Mesenchymal stem cell (in vitro differentiated cells and primary cell): ENCODE results near the gene AFF1.

ENCODE experiments used
- DNase-seq: peaks from one replicate; pipeline ENCODE4 v3.0.0-alpha.2; 2013
- H2AFZ ChIP-seq: one replicate; pipeline ENCODE4 v1.6.1; 2013; ENCODE audit warnings: low read depth, mild to moderate bottlenecking, control low read depth, inconsistent platforms, low read length, moderate library complexity
- H2AK5ac ChIP-seq: 2 replicates; pipeline ENCODE4 v1.6.1; 2013; ENCODE audit warnings: low read length, moderate library complexity, mild to moderate bottlenecking, inconsistent platforms; ENCODE audit not compliant: severe bottlenecking
- H2BK120ac ChIP-seq: one replicate; pipeline ENCODE4 v1.6.1; 2013; ENCODE audit warnings: low read depth, mild to moderate bottlenecking, inconsistent platforms, low read length, moderate library complexity
- H2BK12ac ChIP-seq, 2 experiments: one replicate each; pipeline ENCODE4 v1.6.1; 2013; ENCODE audit warnings: inconsistent platforms in 2 of 2, low read length in 2 of 2, mild to moderate bottlenecking in 2 of 2, moderate library complexity in 2 of 2, control low read depth in 1 of 2
- H2BK15ac ChIP-seq: one replicate; pipeline ENCODE4 v1.6.1; 2013; ENCODE audit warnings: mild to moderate bottlenecking, low read depth, inconsistent platforms; ENCODE audit not compliant: poor library complexity, severe bottlenecking
- H2BK5ac ChIP-seq: 2 replicates; pipeline ENCODE4 v1.6.1; 2013; ENCODE audit warnings: low read depth, mild to moderate bottlenecking, low read length, control low read depth, inconsistent platforms; ENCODE audit not compliant: poor library complexity, severe bottlenecking
- H3K14ac ChIP-seq, 2 experiments: one replicate each; pipeline ENCODE4 v1.6.1; 2013; ENCODE audit warnings: inconsistent platforms in 2 of 2, low read length in 2 of 2, control low read depth in 1 of 2, mild to moderate bottlenecking in 1 of 2, moderate library complexity in 1 of 2
- H3K18ac ChIP-seq, 2 experiments: one replicate each; pipeline ENCODE4 v1.6.1; 2013; ENCODE audit warnings: inconsistent platforms in 2 of 2, low read length in 2 of 2, control low read depth in 1 of 2, low read depth in 1 of 2, mild to moderate bottlenecking in 1 of 2
- H3K23ac ChIP-seq, 2 experiments: one replicate each; pipeline ENCODE4 v1.6.1; 2013; ENCODE audit warnings: inconsistent platforms in 2 of 2, low read length in 2 of 2, mild to moderate bottlenecking in 2 of 2, moderate library complexity in 2 of 2, control low read depth in 1 of 2
- H3K27ac ChIP-seq: 2 replicates; pipeline ENCODE4 v1.5.1; 2013; ENCODE audit warnings: mild to moderate bottlenecking, moderate library complexity, low read length, control low read depth, inconsistent platforms; ENCODE audit not compliant: poor library complexity, severe bottlenecking
- H3K27me3 ChIP-seq, 2 experiments: 2 replicates each; pipeline versions ENCODE4 v1.6.1 to v1.7.0; 2013; ENCODE audit warnings: low read length in 2 of 2, mild to moderate bottlenecking in 2 of 2, moderate library complexity in 2 of 2, control low read depth in 1 of 2, inconsistent platforms in 1 of 2; ENCODE audit not compliant: control insufficient read depth in 1 of 2, insufficient read depth in 1 of 2
- H3K36me3 ChIP-seq, 2 experiments: 2 replicates each; pipeline versions ENCODE4 v1.6.1 to v1.7.0; 2013; ENCODE audit warnings: low read length in 2 of 2, control low read depth in 1 of 2, inconsistent platforms in 1 of 2, low read depth in 1 of 2, mild to moderate bottlenecking in 1 of 2; ENCODE audit not compliant: insufficient read depth in 2 of 2, control insufficient read depth in 1 of 2
- H3K4ac ChIP-seq, 2 experiments: one replicate each; pipeline ENCODE4 v1.6.1; 2013; ENCODE audit warnings: inconsistent platforms in 2 of 2, low read length in 2 of 2, mild to moderate bottlenecking in 2 of 2, moderate library complexity in 2 of 2, control low read depth in 1 of 2, low read depth in 1 of 2
- H3K4me1 ChIP-seq: 2 replicates; pipeline ENCODE4 v1.6.1; 2013; ENCODE audit warnings: low read depth, low read length, control low read depth; ENCODE audit not compliant: control insufficient read depth, insufficient read depth
- H3K4me2 ChIP-seq: 2 replicates; pipeline ENCODE4 v1.6.1; 2013; ENCODE audit warnings: low read length, mild to moderate bottlenecking, inconsistent platforms; ENCODE audit not compliant: poor library complexity, severe bottlenecking
- H3K4me3 ChIP-seq, 2 experiments: 2 replicates each; pipeline versions ENCODE4 v1.5.1 to v1.7.0; 2013; ENCODE audit warnings: low read length in 2 of 2, mild to moderate bottlenecking in 2 of 2, control low read depth in 1 of 2, low read depth in 1 of 2; ENCODE audit not compliant: insufficient read depth in 1 of 2
- H3K79me1 ChIP-seq: replicated peaks from 2 replicates; pipeline ENCODE4 v1.6.1; 2013; ENCODE audit warnings: mild to moderate bottlenecking, control low read depth, low read length, inconsistent platforms; ENCODE audit not compliant: poor library complexity, severe bottlenecking
- H3K9ac ChIP-seq: 2 replicates; pipeline ENCODE4 v1.7.0; 2013; ENCODE audit warnings: mild to moderate bottlenecking, low read length, moderate library complexity
- H3K9me3 ChIP-seq: 2 replicates; pipeline ENCODE4 v1.7.0; 2013; ENCODE audit warnings: mild to moderate bottlenecking, low read length; ENCODE audit not compliant: control insufficient read depth
- H4K8ac ChIP-seq: one replicate; pipeline ENCODE4 v1.6.1; 2013; ENCODE audit warnings: inconsistent platforms, mild to moderate bottlenecking, low read length, moderate library complexity
- H4K91ac ChIP-seq: one replicate; pipeline ENCODE4 v1.6.1; 2013; ENCODE audit warnings: mild to moderate bottlenecking, low read length, inconsistent platforms
- WGBS: methylation state at CpG from one replicate; pipeline ENCODE4 v1.1.7; 2013; ENCODE audit warnings: mixed read lengths; 5-methylcytosine and 5-hydroxymethylcytosine counted together

The AFF1 gene

DNA sequence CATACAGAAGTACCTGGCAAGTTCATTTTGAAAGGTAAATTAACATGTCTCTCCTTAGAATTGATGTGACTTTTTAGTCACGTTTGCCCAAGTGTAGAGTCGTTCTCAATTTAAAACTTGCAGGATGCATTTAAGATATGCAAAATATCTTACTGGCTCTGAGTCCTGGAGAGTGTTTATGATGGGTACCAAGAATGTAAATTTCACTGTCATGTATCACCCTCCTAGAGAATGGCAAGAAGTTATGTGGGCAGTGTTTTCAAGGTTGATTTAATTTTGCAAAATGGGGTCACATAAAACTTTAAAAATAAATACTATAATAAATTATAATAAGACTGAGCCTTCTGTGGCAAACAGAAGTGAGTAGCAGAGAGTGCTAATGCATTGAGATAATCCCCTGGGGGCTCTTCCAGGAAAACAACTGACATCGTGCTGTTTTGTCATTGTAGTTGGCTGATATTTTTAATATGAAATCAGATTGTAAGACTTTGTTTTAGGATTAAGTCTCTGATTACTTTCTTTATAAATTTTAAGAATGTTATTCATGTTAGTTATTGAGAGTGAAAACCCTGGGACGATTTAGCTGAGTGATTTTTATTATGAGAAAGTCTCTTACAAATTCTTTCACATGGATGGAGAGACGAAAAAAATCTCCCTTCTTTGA, 103.0 kb downstream of the AFF1 start:
- Histone ChIP-seq H3K18ac (no peak overlapping the region), H3K27me3 (no peaks in the 10 kb centered on the region), H4K8ac (no peak overlapping the region), H2BK15ac (no peak overlapping the region), H2AFZ (no peak overlapping the region), H3K4me1 (peaks cover 24% of the 10 kb centered on the region), H3K23ac (no peak overlapping the region), H2BK120ac (no peak overlapping the region), H2BK12ac (no peak overlapping the region), H3K9me3 (no peaks in the 10 kb centered on the region), H3K4me3 (no peak overlapping the region), H3K4ac (no peak overlapping the region), H3K4me2 (no peak overlapping the region), H3K79me1 (peaks cover 10% of the 10 kb centered on the region), H3K9ac (peak overlapping the region; percentile 82), H3K14ac (no peak overlapping the region), H2AK5ac (no peak overlapping the region), H2BK5ac (no peak overlapping the region), H3K27ac (peak overlapping the region; percentile 87), H3K36me3 (no peaks in the 10 kb centered on the region), H4K91ac (no peak overlapping the region)
- no peak for DNase-seq
- 25% methylated on average over 3 of the region's 5 CpGs for WGBS

DNA sequence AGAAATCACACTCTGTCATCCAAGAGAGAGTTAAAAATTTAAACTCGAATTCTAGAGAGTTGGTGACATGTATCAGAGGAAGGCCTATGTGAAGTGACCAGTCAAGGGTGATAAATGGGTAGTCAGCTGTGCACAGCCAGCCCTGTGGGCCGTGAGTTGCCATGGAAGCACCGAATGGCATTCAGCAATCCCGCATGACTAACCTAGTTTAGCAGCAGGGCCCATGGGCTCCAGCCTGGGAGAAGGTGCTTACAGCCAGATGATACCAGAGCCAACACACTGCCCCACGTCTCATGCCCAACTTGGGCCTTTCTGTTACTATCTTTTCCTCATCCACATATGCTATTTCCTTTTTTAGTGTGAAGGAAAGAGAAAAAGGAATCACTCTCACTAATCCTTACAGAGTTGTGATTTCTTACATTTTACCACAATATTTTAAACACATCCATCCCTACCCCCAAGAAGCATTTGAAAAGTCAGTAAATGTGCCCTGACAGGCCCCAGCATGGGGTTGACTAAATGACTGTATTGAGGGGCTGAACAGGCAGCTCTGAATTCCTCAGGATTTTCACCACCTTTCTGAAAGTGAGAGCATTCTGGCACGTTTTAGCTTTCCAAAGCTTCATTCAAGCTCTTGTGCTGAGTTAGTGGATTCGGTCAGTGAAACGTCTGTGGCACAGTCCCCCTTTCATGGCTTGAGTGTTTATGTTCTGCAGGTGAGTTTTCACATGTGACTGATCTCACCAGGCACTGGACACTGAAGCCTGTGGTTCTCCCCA, 104.2 kb downstream of the AFF1 start:
- WGBS = 28% methylated on average over 7 of the region's 8 CpGs
- Histone ChIP-seq H3K4me3 (peak overlapping the region in 1 of 2 experiments; percentile 3), H4K91ac (no peak overlapping the region), H3K4ac (no peak overlapping the region), H3K4me1 (peaks cover 27% of the 10 kb centered on the region), H3K23ac (no peak overlapping the region), H3K9ac (peak overlapping the region; percentile 82), H3K14ac (no peak overlapping the region), H2AFZ (no peak overlapping the region), H2BK120ac (no peak overlapping the region), H2BK15ac (no peak overlapping the region), H3K79me1 (peaks cover 12% of the 10 kb centered on the region), H3K4me2 (peak overlapping the region; percentile 33), H3K27me3 (no peaks in the 10 kb centered on the region), H3K9me3 (no peaks in the 10 kb centered on the region), H3K18ac (peak overlapping the region; percentile 8 to 70), H2BK12ac (peak overlapping the region in 1 of 2 experiments; percentile 15), H2BK5ac (peak overlapping the region; percentile 10), H3K36me3 (no peaks in the 10 kb centered on the region), H3K27ac (peak overlapping the region; percentile 87), H2AK5ac (peak overlapping the region; percentile 6), H4K8ac (no peak overlapping the region)
- DNase-seq = peak; percentile 95

DNA sequence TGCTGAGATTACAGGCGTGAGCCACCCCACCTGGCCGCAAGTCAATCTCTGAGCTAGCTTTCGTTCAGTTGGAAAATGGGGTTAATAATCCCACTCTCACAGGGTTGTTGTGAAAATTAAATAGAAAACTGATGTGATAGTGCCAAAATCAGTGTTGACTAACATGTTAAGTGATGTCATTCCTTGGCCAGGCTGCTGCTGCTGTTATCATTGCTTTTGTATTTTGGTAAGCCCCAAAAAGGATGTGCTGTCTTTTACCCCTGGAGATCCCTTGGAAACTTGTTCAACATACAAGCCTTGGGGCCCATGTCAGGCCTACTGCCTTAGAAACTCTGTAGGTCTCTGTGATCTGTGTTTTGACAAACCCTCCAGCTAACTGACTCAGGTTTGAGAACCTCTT, 106.3 kb downstream of the AFF1 start:
- Histone ChIP-seq H3K9ac (peak overlapping the region; percentile 64), H4K91ac (no peak overlapping the region), H3K4me1 (peaks cover 28% of the 10 kb centered on the region), H3K79me1 (peaks cover 13% of the 10 kb centered on the region), H3K9me3 (no peaks in the 10 kb centered on the region), H3K14ac (no peak overlapping the region), H3K18ac (no peak overlapping the region), H3K4me3 (no peak overlapping the region), H3K27me3 (no peaks in the 10 kb centered on the region), H2BK120ac (no peak overlapping the region), H2BK5ac (no peak overlapping the region), H3K4me2 (no peak overlapping the region), H2AFZ (no peak overlapping the region), H3K4ac (no peak overlapping the region), H2BK12ac (no peak overlapping the region), H2AK5ac (no peak overlapping the region), H2BK15ac (no peak overlapping the region), H4K8ac (no peak overlapping the region), H3K23ac (no peak overlapping the region), H3K27ac (no peak overlapping the region), H3K36me3 (no peaks in the 10 kb centered on the region)
- DNase-seq = no peak
- 98% methylated on average over 3 of the region's 3 CpGs for WGBS

- no peak overlapping the region for H2AFZ ChIP-seq
- no peak overlapping the region for H3K14ac ChIP-seq
- H3K27ac ChIP-seq = no peak overlapping the region
- no peak for DNase-seq
- no peak overlapping the region for H2BK15ac ChIP-seq
- H3K9ac ChIP-seq = no peak overlapping the region
- no peak overlapping the region for H3K18ac ChIP-seq
- H2AK5ac ChIP-seq = peak overlapping the region; percentile 84
- peaks cover 26% of the 10 kb centered on the region for H3K4me1 ChIP-seq
- peaks cover 6 to 8% of the 10 kb centered on the region in 2 experiments for H3K36me3 ChIP-seq
- H2BK120ac ChIP-seq = no peak overlapping the region
- H3K4me3 ChIP-seq = no peak overlapping the region
- no peak overlapping the region for H4K8ac ChIP-seq
- H3K23ac ChIP-seq = no peak overlapping the region
- no peak overlapping the region for H3K4ac ChIP-seq
- no peak overlapping the region for H2BK5ac ChIP-seq
- no peak overlapping the region for H4K91ac ChIP-seq
- H3K4me2 ChIP-seq = no peak overlapping the region
- no peaks in the 10 kb centered on the region for H3K27me3 ChIP-seq
- H3K79me1 ChIP-seq = peaks cover 19% of the 10 kb centered on the region
- H2BK12ac ChIP-seq = no peak overlapping the region
- H3K9me3 ChIP-seq = no peaks in the 10 kb centered on the region
- 100% methylated on average over 1 of the region's 1 CpG for WGBS
Observed at GRCh38 chr4:87042221-87042620, 107.4 kb downstream of the AFF1 start.
